Measurements from ENCODE around the gene RPS3. TPM values are rescaled to one million over a fixed set of nuclear protein-coding genes. Genes with fewer than 3 reads are reported as not detected.
A peak's percentile ranks its signal among the peaks of the same experiment; 100 is the strongest.

RPS3 gene
- total and polyA plus RNA-seq, 2 of the 13 experiments (the other 11 are each of a cell fraction or from before 2014, with no cell fraction given): 2,143 to 3,616 TPM

GRCh38 chr11:75371949-75372876 is 27.1 kb upstream of the RPS3 start (continued):
- TF ChIP-seq GLMP (CRISPR knock-in tag; IDR thresholded peaks at IDR 0.05; ENCODE audit: borderline replicate concordance): no peak
- TF ChIP-seq BCL6 (CRISPR knock-in tag; IDR thresholded peaks at IDR 0.05): peak; percentile 81
- no peak for TF ChIP-seq CTCF (CRISPR knock-in tag; IDR thresholded peaks at IDR 0.05)
- peak; percentile 80 for TF ChIP-seq RXRB (CRISPR knock-in tag; IDR thresholded peaks at IDR 0.05; ENCODE audit: borderline replicate concordance)
- no peak for TF ChIP-seq GABPB1 (CRISPR knock-in tag; IDR thresholded peaks at IDR 0.05)
- TF ChIP-seq HNRNPL (IDR thresholded peaks at IDR 0.05; ENCODE audit: low read depth, low read length): no peak
- no peak for TF ChIP-seq ZNF761 (CRISPR knock-in tag; conservative IDR thresholded peaks at IDR 0.05)
- 0 out of 2 replicates have a peak, but pooled peaks have one; percentile 46 for TF ChIP-seq MIXL1 (CRISPR knock-in tag; IDR thresholded peaks at IDR 0.05)
- TF ChIP-seq NFRKB (IDR thresholded peaks at IDR 0.05): no peak
- TF ChIP-seq ZNF615 (CRISPR knock-in tag; IDR thresholded peaks at IDR 0.05; ENCODE audit: borderline replicate concordance): no peak
- TF ChIP-seq, protein P1, sequence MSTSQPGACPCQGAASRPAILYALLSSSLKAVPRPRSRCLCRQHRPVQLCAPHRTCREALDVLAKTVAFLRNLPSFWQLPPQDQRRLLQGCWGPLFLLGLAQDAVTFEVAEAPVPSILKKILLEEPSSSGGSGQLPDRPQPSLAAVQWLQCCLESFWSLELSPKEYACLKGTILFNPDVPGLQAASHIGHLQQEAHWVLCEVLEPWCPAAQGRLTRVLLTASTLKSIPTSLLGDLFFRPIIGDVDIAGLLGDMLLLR (CRISPR knock-in tag; IDR thresholded peaks at IDR 0.05): no peak
- 0 out of 2 replicates have a peak, but pooled peaks have one; percentile 68 for TF ChIP-seq HMG20B (CRISPR knock-in tag; conservative IDR thresholded peaks at IDR 0.05)
- TF ChIP-seq, protein P2, sequence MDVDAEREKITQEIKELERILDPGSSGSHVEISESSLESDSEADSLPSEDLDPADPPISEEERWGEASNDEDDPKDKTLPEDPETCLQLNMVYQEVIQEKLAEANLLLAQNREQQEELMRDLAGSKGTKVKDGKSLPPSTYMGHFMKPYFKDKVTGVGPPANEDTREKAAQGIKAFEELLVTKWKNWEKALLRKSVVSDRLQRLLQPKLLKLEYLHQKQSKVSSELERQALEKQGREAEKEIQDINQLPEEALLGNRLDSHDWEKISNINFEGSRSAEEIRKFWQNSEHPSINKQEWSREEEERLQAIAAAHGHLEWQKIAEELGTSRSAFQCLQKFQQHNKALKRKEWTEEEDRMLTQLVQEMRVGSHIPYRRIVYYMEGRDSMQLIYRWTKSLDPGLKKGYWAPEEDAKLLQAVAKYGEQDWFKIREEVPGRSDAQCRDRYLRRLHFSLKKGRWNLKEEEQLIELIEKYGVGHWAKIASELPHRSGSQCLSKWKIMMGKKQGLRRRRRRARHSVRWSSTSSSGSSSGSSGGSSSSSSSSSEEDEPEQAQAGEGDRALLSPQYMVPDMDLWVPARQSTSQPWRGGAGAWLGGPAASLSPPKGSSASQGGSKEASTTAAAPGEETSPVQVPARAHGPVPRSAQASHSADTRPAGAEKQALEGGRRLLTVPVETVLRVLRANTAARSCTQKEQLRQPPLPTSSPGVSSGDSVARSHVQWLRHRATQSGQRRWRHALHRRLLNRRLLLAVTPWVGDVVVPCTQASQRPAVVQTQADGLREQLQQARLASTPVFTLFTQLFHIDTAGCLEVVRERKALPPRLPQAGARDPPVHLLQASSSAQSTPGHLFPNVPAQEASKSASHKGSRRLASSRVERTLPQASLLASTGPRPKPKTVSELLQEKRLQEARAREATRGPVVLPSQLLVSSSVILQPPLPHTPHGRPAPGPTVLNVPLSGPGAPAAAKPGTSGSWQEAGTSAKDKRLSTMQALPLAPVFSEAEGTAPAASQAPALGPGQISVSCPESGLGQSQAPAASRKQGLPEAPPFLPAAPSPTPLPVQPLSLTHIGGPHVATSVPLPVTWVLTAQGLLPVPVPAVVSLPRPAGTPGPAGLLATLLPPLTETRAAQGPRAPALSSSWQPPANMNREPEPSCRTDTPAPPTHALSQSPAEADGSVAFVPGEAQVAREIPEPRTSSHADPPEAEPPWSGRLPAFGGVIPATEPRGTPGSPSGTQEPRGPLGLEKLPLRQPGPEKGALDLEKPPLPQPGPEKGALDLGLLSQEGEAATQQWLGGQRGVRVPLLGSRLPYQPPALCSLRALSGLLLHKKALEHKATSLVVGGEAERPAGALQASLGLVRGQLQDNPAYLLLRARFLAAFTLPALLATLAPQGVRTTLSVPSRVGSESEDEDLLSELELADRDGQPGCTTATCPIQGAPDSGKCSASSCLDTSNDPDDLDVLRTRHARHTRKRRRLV (CRISPR knock-in tag; IDR thresholded peaks at IDR 0.05): no peak
- no peak for TF ChIP-seq ZFYVE20 (CRISPR knock-in tag; IDR thresholded peaks at IDR 0.05; ENCODE audit: borderline replicate concordance, low read depth)
- no peak for TF ChIP-seq ZNF691 (CRISPR knock-in tag; IDR thresholded peaks at IDR 0.05; ENCODE audit: borderline replicate concordance, low read depth)
- TF ChIP-seq ARNT (IDR thresholded peaks at IDR 0.05): no peak
- TF ChIP-seq PHF20 (CRISPR knock-in tag; IDR thresholded peaks at IDR 0.05): no peak
- no peak for TF ChIP-seq MEIS2 (CRISPR knock-in tag; IDR thresholded peaks at IDR 0.05)
- no peak for TF ChIP-seq GATA4 (IDR thresholded peaks at IDR 0.05; ENCODE audit: borderline replicate concordance, low read depth)
- TF ChIP-seq ZNF350 (CRISPR knock-in tag; IDR thresholded peaks at IDR 0.05; ENCODE audit: borderline replicate concordance, low read depth): no peak
- TF ChIP-seq ZNF629 (CRISPR knock-in tag; conservative IDR thresholded peaks at IDR 0.05): no peak

Data from HepG2 (cell line).